Activated CD4-positive, CD25-positive, alpha-beta regulatory T cell treated with anti-CD3 and anti-CD28 coated beads, Interleukin-2, amount 50 U/mL, for 72 hours (primary cell): ENCODE results near the gene CFAP100.

Experiments used
- DNase-seq: peaks from one replicate; pipeline ENCODE4 v3.0.0; 2021

Gene CFAP100

DNA sequence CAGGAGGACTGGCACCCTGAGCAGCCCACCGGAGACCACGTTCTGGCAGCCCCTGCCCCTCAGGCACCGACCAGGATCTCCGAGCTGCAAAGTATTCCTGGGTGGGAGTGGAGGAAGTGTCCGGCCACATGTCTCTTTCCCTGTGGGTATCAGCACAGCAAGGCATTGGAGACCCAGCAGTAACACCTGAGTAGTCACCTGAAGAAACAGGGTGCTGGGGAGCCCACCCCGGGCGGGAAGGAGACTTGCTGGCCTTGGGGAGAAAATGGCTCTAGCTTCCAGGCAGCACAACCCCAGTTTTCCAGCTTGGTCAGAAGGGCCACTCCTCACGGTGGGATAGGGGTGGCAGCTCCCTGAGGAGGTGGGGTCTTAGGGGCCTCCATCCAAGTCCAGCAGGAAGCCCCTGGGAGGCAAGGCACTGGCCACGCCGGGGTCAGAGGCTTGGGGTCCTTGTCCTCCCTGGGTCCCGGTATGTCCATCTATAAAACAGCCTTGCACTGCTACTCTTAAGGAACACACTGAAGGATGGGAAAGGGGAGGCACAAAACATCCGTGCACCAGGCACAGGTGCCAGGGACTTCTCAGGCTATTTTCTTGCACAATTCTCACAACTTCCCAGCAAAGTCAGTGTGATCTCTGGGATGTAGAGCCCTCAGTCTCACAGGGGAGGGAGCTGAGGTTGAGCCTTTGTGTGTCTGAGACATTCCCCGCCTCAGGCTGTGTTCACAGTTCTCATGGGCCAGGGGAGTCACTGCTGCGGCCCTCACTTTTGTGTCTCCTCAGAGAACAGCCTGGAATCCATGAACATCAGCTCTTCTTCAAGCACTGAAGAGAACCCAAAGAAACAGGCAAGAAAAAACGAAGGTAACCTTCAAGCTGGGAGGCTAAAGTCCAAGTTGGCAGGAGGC, 11.9 kb downstream of the CFAP100 start:
- DNase-seq = no peak

DNA sequence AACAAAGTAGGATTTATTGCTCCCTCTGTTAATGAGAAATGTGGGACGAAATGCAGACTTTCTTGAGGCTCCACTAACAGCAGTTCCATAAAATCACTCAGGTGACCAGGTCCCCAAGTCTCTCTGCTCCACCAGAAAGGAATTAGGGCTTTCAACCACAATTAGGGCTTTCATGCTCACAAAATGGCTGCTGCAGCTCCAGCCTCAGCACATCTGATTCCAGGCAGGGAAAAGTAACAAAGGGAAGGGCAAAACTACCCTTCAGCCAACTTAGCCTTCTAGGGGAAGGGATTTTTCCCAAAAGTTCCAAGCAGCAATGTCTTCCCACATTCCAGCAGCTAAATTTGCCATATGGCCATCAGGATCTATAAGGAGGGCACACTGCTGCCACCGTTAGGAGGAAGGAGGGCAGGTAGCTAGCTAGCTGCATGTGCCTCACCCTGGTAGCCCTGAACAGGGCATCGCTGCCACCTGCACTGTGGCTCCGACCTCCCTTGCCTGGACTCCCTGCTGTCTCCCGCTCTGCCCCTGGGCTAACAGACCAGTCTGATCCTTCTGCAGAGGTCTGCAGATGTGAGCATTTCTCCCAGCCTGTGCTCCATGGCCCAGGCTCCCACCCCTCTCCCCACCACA, 12.8 kb downstream of the CFAP100 start:
- DNase-seq = no peak

DNA sequence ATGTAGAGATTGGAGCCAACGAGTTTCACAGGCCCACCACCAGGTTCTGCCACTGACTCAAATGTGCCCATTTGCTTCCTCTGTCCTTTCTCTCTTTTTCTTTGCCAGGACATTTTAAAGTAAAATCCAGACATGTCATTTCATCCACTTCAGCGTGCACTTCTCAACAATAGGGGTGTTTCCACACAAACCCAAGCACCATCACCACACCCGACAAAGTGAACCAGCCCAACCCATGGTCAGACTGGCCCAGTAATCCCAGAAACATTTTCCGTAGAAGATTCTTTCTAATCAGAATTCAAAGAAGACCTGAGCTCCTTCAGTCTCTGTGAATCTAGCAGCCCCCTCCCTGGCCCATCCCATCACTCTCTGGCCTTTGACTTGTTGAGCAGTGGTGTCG, 13.4 kb downstream of the CFAP100 start:
- DNase-seq = no peak

DNA sequence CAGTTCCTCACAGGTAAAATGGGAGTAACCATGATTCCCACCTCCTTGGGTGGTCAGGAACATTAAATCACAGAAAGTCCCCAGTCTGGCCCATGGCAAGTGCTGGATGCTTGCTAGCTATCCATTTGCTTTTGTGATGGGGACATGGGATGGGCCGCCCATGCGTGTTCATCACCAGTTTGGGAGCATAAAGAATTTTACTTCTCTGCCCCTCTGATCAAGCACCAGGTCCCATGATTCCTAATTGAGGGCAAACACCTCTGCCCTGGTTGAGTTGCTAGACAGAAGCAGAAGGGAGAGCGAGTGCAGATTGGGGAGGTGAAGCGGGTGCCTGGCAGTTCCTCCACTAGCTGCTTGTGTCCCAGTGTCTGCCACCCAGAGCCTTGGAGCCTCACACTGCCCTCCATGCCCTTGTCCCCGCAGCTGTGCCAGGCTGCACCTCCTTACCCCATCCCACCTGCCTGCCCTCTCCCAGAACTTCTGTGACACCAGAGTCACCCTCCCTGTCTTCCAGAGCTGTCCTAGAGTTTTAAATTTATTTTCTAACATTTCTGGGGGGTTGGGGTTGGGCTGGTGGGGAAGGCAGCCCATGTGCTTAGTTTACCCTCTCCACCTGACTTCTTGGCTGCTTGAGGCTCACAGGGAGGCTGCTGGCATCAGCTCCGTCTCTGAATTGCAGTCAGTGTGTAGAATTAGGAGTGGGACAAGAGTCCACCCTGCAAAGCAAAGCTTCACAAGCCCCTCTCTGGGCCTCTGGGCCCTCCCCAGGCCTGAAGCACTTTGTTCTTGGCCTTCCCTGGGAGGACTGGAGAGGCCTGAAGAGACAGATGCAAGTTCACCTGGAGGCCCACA, 18.4 kb downstream of the CFAP100 start:
- DNase-seq = no peak

DNA sequence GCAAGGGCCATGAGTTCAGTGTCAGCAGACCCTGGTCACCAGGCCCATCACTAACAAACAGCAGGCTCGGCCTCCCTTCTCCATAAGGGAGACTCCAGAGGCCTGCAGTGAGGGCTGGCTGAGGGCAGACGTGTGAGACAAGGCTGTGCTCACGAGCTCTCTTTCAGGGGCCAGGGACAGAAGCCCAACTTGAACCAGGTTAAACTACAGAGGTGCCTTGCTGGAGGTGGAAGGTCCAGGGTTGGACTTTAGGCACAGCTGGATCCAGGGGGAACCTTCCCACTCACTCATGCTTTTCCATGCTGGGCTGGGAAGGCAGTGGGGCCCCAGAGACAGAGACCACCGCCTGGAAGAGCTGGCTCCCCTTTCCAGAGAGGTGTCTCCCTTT, 19.0 kb downstream of the CFAP100 start:
- DNase-seq = no peak

DNA sequence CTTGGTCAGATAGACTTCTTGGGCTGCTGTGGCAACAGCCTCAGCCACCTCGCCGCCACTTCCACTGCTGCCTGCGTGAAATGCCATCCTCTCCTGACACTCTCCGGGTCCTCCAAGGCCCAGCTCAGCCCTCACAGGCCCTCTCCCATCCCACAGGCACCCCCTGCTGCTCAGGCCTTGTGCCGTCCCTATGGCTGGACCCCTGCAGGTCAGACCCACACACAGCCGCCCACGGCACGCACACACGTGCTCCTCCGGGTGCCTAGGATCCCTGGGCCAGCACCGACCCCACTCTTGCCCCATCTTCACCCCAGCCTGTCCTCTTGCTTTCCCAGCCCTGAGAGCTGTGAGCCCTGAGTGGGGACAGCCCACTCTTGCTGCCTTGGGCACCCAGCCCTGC, 19.7 kb downstream of the CFAP100 start:
- no peak for DNase-seq

DNA sequence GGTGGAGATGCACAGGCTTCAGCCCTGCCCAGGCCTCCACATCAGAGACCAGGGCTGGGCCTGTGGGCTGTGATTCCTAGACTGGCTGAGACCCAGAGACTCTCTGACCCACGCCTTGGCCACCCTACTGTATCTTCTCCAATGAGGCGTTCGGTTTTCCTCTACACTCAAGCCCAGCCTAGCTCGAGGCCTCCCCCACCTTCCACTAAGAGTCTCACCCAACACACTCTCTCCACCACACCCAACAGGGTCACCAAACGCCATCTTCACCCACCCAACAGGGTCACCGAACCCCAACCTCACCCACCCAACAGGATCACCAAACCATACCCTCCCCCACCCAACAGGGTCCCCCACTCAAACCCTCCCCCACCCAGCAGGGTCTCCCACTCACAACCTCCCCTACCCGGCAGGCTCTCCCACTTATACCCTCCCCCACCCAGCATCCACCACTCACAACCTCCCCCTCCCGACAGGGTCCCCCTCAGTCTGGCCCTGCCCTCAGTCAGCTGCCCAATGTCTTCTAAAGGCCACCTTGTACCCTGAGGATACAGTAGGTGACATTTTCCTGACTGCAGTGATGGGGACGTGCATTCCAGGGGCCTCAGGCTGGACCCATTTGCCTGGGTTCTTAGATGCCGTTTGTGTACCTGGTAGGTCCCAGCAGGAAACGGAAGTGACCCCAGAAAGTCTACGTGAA, 20.4 kb downstream of the CFAP100 start:
- no peak for DNase-seq

DNA sequence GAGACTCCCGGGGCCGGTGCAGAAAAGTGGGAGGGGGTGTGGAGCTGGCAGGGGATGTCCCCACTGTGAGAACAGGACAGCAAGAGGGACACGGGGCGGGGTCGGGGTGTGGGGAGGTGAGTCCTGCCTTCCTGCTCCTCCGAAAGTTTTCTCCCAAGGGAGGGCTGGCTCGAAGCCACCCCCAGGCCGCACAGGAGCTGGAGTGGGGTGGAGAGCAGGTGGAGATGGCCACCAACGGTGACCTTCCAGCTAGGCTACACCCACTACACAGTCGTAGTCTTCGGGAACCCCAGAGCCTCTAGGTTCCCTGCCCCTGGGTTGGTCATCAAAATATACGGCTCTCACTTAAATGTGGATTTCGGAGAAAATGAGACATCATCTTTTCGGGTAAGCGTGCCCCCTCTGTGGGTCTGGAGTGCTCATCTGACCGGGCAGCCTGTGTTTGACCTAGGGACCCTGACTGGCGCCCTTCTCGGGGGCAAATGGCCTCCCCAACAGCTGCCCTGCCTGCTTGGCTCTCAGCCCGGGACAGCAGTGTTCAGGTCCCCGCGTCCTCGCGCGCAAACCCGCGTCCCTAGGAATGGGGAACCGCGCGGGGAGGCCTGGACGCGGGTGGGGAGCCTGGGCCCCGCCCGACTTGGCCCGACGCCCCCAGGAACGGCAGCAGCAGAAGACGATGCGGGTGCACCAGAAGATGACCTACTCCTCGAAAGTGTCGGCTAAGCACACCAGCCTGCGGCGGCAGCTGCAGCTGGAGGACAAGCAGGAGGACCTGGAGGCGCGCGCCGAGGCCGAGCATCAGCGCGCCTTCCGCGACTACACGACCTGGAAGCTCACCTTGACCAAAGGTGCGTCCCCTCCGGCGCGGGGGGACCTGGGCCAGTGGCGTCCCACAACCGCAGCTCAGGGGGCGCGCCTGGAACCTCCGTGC, 21.2 kb downstream of the CFAP100 start:
- no peak for DNase-seq

DNA sequence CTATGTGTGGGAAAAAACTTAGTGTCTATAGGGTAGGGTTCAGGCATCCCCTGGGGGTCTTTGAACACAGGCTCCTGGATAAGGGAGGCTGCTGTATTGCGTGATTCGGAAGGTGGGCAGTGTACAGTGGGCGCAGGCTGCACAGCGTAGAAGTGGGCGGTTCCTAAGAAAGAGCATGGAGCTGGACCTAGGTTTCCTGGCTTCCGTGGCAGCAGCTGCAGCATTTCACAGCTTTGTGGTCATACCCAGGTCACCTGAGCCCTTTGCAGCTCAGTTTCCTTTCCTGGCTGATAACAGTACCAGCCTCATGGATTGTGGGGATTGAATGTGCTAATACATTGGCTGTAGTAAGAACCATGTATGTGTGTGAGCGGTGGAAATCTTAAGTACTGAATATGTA, 22.2 kb downstream of the CFAP100 start:
- no peak for DNase-seq

DNA sequence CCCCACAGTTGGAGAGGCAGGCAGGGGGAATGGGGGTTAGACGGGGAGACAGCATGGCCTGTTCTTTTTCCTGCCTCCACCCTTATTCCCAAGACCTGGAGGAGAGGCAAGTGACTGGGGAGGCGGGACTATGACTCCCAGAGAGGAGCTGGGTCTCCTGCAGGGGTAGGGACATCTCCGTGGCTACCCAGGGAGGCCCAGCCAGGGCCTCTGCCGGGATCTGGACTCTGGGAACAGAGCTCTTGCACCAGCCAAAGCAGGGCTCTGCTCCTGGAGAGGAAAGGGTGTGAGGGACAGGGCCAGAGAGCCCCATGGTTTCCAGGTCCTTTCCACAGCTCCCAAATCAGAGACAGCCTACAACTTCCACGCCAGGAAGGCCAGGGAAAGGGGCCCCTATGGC, 22.8 kb downstream of the CFAP100 start:
- no peak for DNase-seq

DNA sequence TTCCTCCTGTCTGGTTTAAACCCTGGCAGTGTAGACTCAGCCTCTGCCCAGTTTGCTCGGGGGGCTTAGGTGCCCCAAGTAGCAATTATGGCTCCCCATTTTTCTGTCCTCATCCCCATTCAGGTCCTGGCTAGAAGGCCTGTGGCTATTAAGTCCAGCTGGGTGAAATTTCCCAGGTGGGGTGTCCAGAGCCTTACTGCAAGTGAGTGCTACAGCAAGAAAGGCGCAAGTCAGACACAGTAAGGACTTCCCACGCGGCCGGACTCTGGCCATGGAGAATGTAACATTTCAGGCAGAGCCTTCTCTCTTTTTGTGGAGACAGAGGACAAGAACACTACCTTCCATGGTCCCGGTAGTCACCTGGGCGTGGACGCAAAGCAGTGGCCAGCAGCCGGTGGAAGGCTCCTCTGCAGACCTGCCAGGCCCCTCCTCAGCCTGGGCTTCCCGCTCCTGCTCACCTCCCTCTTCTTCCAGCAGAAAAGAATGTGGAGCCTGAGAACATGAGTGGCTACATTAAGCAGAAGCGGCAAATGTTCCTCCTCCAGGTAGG, 23.3 kb downstream of the CFAP100 start:
- no peak for DNase-seq

DNA sequence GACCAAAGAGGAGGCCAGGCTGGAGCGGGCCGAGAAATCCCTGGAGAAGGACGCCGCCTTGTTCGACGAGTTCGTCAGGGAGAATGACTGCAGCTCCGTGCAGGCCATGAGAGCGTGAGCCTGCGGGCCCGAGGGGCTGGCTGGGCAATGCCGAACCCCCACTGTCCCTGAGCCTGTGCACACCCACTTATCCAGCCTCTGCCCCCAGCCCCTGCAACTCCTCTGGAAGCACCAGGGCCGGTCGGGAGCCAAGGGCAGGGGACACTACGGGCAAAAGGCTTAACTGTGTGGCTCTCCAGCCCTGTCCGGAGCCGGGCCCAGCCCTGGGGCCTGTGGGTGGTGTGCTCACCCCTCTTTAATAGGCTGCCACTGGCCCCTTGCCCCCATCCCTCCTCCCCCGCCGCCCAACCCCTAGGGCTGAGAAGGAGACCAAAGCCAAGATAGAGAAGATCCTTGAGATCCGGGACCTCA, 24.0 kb downstream of the CFAP100 start:
- no peak for DNase-seq

DNA sequence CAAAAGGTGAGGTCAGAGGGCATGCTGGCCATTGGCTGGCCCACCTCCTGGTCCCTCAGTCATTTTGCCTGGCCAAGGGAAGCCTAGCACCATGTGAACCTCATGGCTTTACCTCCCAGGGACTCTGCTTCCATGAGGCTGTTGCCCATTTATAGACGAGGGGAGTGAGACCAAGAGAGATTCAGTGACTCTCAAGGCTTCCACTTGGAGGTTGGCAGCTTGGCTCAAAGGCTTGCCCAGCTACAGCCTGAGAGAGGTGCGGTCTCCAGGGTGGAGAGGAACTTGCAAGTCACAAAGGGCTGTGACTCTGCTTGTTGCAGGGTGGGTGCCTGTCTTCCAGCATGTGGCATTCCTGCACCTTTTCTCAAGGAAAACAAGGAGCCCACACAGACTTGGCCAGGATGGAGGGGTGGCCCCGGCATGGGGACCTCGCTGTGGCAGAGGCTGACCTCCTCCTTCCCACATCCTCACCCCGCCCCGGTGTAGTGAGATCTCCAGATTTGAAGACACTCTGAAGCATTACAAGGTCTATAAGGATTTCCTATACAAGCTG, 24.5 kb downstream of the CFAP100 start:
- DNase-seq = no peak

DNA sequence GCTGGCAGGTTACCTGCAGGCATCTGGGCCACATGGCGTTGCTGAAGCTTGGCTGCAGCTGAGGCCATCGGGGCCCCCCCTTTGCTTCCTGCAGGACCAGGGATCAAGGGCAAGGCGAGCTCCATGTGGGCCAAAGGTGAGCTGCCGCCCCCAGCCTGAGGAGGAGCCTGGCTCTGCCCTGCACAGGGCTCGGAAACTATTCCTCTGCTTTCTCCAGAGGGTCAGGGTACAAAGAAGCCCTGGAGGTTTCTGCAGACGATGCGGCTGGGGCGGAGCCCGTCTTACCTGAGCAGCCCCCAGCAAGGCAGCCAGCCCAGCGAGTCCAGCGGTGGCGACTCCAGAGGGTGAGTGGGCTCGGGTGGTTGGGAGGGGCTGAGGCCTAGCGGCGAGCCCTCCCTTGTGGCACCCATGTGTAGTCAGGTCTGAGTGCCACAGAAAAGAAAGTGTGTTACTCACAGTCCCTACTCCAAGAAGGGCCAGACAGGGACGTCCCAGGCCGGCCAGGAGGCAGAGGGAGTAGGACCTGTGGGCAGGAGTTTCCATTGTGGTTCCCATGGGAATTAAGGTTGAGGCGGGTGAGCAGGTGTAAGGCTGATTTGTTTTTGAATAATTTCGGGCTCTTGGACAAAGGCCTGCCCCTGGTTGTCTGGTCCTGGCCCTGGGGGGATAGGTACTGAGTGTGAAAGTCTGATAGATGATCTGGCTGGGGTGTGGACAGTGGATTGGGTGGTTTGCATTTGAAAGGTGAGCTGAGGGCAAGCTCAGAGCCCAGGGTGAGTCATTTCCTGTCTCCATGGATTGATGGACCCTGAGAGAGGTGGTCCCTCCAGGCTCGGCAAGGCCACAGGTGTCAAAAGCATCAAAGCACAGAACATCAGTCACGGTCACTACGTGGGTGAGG, 25.4 kb downstream of the CFAP100 start:
- no peak for DNase-seq

DNA sequence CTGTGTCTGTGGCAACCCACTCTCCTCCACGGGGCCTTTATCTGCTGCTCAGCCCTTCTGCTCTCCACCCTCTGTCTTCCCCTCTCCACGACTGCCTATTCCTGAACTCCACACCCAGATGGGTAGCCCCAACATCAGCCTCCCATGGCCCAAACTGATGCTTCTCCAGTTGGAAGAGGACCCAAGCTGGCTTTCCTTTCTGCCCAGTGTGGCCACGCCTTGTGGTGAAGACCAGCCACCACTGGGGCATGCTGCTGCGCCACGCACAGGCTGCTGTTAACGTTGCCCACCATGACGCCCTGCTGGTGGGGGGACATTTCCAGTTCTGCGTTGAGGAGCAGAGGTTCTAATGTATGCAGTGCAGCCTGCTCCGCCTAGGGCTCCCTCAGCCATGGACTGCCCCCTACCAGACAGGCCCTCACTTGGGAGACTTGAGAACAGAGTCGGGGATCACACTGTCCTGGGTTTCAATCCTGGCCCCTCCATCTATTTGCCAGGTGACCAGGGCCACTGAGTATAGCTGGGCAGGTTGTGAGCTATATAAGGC, 26.9 kb downstream of the CFAP100 start:
- no peak for DNase-seq

DNA sequence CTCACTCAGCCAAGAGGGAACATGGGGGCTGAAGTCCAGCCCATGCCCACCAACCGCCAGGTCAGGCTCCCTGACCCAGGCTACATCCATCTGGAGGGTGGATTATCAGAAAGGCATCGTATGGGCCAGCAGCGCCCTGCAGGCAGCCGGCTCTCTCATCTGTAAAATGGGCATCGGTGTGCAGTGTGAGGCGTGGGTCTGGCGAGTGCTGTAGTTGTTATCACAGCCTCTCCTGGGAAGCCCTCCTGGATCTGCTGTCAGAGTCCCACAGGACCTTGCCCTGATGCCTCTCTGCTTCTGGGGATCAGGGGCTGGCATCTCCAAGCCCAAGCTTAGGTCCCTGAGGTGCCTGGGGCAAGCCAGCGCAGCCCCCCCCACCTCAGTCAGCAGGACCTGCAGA, 27.4 kb downstream of the CFAP100 start:
- DNase-seq = no peak

DNA sequence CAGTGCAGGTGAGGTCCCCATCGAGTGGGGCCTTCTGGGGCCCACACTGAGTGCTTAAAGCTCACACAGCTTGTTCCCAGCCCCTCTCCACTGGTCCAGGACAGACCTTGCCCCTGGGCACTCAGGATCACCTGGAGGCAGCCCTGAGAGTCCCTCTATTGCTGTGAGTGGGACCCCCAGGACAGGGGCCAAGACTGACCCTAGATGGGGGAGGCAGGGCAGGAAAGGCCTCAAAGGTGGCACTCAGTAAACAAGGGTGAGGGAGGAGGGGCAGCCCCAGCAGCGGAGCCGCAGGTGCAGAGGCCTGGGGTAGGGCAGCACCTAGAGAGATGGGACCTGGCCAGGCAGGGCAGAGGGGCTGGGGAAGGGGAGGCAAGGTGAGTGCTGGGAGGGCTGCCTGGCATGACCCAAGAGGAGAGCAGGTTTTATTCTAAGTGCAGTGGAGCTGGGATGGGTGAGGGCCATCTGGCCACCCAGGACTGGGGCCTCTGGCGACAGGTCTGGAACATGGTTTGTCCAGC, 27.9 kb downstream of the CFAP100 start:
- no peak for DNase-seq

DNA sequence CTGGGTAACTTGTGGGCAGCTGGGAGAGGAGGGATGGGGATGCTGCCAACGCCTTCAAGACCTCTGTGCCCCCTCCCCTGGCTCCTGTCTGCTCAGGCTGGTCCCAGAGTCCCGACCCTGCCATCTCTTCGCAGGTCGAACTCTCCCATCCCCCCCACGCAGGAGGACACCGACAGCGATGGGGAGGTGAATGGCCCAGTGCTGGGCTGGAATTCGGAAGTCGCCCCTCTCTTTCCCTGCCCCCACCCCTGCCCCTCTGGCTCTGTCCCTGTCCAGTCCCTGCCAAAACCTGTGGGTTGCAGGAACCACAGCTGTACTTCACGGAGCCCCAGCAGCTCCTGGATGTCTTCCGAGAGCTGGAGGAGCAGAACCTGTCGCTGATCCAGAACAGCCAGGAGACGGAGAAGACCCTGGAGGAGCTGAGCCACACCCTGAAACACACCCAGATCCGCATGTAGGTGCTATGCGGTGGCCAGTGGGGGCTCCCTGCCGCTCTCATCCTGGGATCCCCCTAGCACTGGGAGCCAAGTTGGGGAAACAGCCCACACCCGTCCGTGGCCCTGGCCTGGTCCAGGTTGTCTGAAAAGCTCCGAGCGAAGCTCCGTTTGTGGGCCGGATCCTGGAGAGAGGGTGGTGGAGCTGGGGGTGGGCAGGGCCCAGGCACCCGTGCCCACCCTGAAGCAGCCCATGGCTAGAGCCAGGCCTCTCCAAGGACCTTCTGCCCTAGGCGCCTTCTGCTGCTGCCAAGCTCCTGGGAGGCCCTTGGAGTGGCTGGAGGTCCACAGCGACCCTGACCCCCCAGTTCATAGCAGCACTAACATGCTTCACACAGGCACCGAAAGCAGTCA, 28.7 kb downstream of the CFAP100 start:
- DNase-seq = no peak
